PC-3 (cell line): Measurements from ENCODE around the gene NUPR1. TPM values are rescaled to one million over a fixed set of nuclear protein-coding genes. Genes with fewer than 3 reads are reported as not detected.

ENCODE experiments used
- ATAC-seq: fragments of 200-7000 bp; cut with Tn5 transposase; 2 replicates; pipeline ENCODE4 v1.9.1; 2020; ENCODE audit warnings: mild to moderate bottlenecking, moderate library complexity
- BruUV-seq: library from RNA; stranded (reverse); fragments of 400-500 nt; replicated peaks from 2 replicates; lab custom pipeline; 2021; lab: Mats Ljungman, UMichigan
- CTCF ChIA-PET: fragments of 300-600 bp; sonication (Branson Sonifier 250); formaldehyde crosslinking; loops from one replicate; lab custom pipeline; 2022; ENCODE audit warnings: antibody characterized with exemption; lab: Charles Lee
- POLR2A ChIA-PET: fragments of 300-600 bp; sonication (Branson Sonifier 250); formaldehyde crosslinking; loops from one replicate; lab custom pipeline; 2022; ENCODE audit warnings: antibody characterized with exemption; ENCODE audit not compliant: unreplicated experiment; lab: Charles Lee
- DNase-seq: peaks from one replicate; pipeline ENCODE4 v3.0.0-alpha.2; 2015
- H2AFZ ChIP-seq: fragments of 300-600 bp; sonication (generic); 2 replicates; pipeline ENCODE4 v1.6.0; 2016; ENCODE audit warnings: antibody characterized with exemption, low read length
- H3F3A ChIP-seq: fragments of 300-600 bp; sonication (generic); one replicate; pipeline ENCODE4 v1.6.0; 2017; ENCODE audit warnings: antibody characterized with exemption, low read length, control low read depth, mild to moderate bottlenecking; ENCODE audit not compliant: unreplicated experiment
- H3K27ac ChIP-seq: fragments of 300-600 bp; sonication (generic); 2 replicates; pipeline ENCODE4 v1.5.1; 2016; ENCODE audit warnings: mild to moderate bottlenecking, low read length
- H3K27me3 ChIP-seq: fragments of 300-600 bp; sonication (generic); 2 replicates; pipeline ENCODE4 v1.6.1; 2016; ENCODE audit warnings: low read length, mixed read lengths
- H3K36me3 ChIP-seq: fragments of 300-600 bp; sonication (generic); 2 replicates; pipeline ENCODE4 v1.6.1; 2016; ENCODE audit warnings: low read depth, mixed run types, low read length, mixed read lengths
- H3K4me1 ChIP-seq: fragments of 300-600 bp; sonication (generic); 2 replicates; pipeline ENCODE4 v1.5.1; 2016; ENCODE audit warnings: low read length; ENCODE audit not compliant: insufficient read depth
- H3K4me2 ChIP-seq: fragments of 300-600 bp; sonication (generic); 2 replicates; pipeline ENCODE4 v1.6.0; 2016; ENCODE audit warnings: low read length
- H3K4me3 ChIP-seq: fragments of 300-600 bp; sonication (generic); 2 replicates; pipeline ENCODE4 v1.5.1; 2016; ENCODE audit warnings: mild to moderate bottlenecking, low read length, mixed read lengths
- H3K79me2 ChIP-seq: fragments of 300-600 bp; sonication (generic); 2 replicates; pipeline ENCODE4 v1.6.1; 2017; ENCODE audit warnings: low read length, mixed read lengths
- H3K9ac ChIP-seq: fragments of 300-600 bp; sonication (generic); 2 replicates; pipeline ENCODE4 v1.6.0; 2016; ENCODE audit warnings: mild to moderate bottlenecking, low read length
- H3K9me2 ChIP-seq: fragments of 300-600 bp; sonication (generic); replicated peaks from 2 replicates; pipeline ENCODE4 v1.6.1; 2016; ENCODE audit warnings: mixed run types, low read length, mixed read lengths
- H3K9me3 ChIP-seq: fragments of 300-600 bp; sonication (generic); 2 replicates; pipeline ENCODE4 v1.6.1; 2016; ENCODE audit warnings: low read length, mixed read lengths
- H4K20me1 ChIP-seq: fragments of 300-600 bp; sonication (generic); 2 replicates; pipeline ENCODE4 v1.6.1; 2016; ENCODE audit warnings: low read length, mixed read lengths
- CTCF ChIP-seq: fragments of 300-600 bp; sonication (generic); conservative IDR thresholded peaks from 2 replicates; pipeline ENCODE4 v1.5.1; 2017; ENCODE audit warnings: antibody characterized with exemption, low read depth, mild to moderate bottlenecking, low read length
- EZH2 ChIP-seq: fragments of 300-600 bp; sonication (generic); IDR thresholded peaks from one replicate; pipeline ENCODE4 v1.6.1; 2017; ENCODE audit warnings: antibody characterized with exemption, mild to moderate bottlenecking, low read length; ENCODE audit not compliant: unreplicated experiment
- EZH2phosphoT487 ChIP-seq: fragments of 300-600 bp; sonication (generic); IDR thresholded peaks from 2 replicates; pipeline ENCODE4 v1.6.1; 2018; ENCODE audit warnings: mild to moderate bottlenecking, antibody characterized with exemption, low read length, borderline replicate concordance
- intact Hi-C: fragments of 100-400 bp; cut with micrococcal nuclease; formaldehyde crosslinking; loops from 2 replicates; pipeline ENCODE4 v1.9.0; 2023
- total RNA-seq: library from RNA; depleted of rRNA; stranded (reverse); fragments of >200 nt; gene quantifications from 2 replicates; pipeline ENCODE4 v1.2.3, GENCODE V29; 2014

The NUPR1 gene
- total RNA-seq, 1 experiment from 2014 or later: 16.5 TPM

GRCh38 chr16:28586466-28586865 is 47.7 kb upstream of the NUPR1 start:
- no peaks in the 10 kb centered on the region for H3F3A ChIP-seq
- no peak for DNase-seq
- no peaks in the 10 kb centered on the region for H4K20me1 ChIP-seq
- no peak for TF ChIP-seq EZH2phosphoT487
- no peak for TF ChIP-seq EZH2
- TF ChIP-seq CTCF: no peak
- H3K4me1 ChIP-seq: peaks cover 10% of the 10 kb centered on the region
- no peak overlapping the region for H3K27ac ChIP-seq
- no peak overlapping the region for H3K4me2 ChIP-seq
- no peak overlapping the region for H3K4me3 ChIP-seq
- no peaks in the 10 kb centered on the region for H3K36me3 ChIP-seq
- ChIA-PET POLR2A (no interaction called here), CTCF (no interaction called here)
- H3K9me3 ChIP-seq: no peaks in the 10 kb centered on the region
- no peaks in the 10 kb centered on the region for H3K27me3 ChIP-seq
- no TSS peak for BruUV-seq
- no peaks in the 10 kb centered on the region for H3K79me2 ChIP-seq
- no peak overlapping the region for H3K9ac ChIP-seq
- peak; percentile 49 for ATAC-seq
- H3K9me2 ChIP-seq: no peaks in the 10 kb centered on the region
- intact Hi-C loops: no loop called here
- H2AFZ ChIP-seq: no peak overlapping the region

- no peak overlapping the region for H3K27ac ChIP-seq
- CTCF ChIA-PET: no interaction called here
- H3F3A ChIP-seq: no peaks in the 10 kb centered on the region
- H3K9me2 ChIP-seq: no peaks in the 10 kb centered on the region
- no peak overlapping the region for H3K4me3 ChIP-seq
- no peak for TF ChIP-seq CTCF
- no peak for TF ChIP-seq EZH2phosphoT487
- no peak for TF ChIP-seq EZH2
- H2AFZ ChIP-seq: no peak overlapping the region
- H4K20me1 ChIP-seq: no peaks in the 10 kb centered on the region
- no peaks in the 10 kb centered on the region for H3K79me2 ChIP-seq
- no peaks in the 10 kb centered on the region for H3K9me3 ChIP-seq
- peaks cover 10% of the 10 kb centered on the region for H3K4me1 ChIP-seq
- no peak for DNase-seq
- no peak overlapping the region for H3K9ac ChIP-seq
- no peak overlapping the region for H3K4me2 ChIP-seq
- POLR2A ChIA-PET: no interaction called here
- no peak for ATAC-seq
- no peaks in the 10 kb centered on the region for H3K36me3 ChIP-seq
- intact Hi-C loops: no loop called here
- no TSS peak for BruUV-seq
- no peaks in the 10 kb centered on the region for H3K27me3 ChIP-seq
Measured at GRCh38 chr16:28585674-28586073, 46.9 kb upstream of the NUPR1 start.

GRCh38 chr16:28580726-28581315 is 42.0 kb upstream of the NUPR1 start:
- BruUV-seq: no TSS peak
- Histone ChIP-seq H3K27ac (no peak overlapping the region), H3K4me3 (no peak overlapping the region), H3K9me3 (no peaks in the 10 kb centered on the region), H3K79me2 (no peaks in the 10 kb centered on the region), H3K27me3 (no peaks in the 10 kb centered on the region), H3K9me2 (no peaks in the 10 kb centered on the region), H2AFZ (no peak overlapping the region), H3K36me3 (no peaks in the 10 kb centered on the region), H3K9ac (no peak overlapping the region), H4K20me1 (no peaks in the 10 kb centered on the region), H3F3A (no peaks in the 10 kb centered on the region), H3K4me2 (no peak overlapping the region), H3K4me1 (no peaks in the 10 kb centered on the region)
- DNase-seq: no peak
- no peak for ATAC-seq
- TF ChIP-seq EZH2: no peak
- TF ChIP-seq EZH2phosphoT487: no peak
- no peak for TF ChIP-seq CTCF
- ChIA-PET POLR2A (no interaction called here), CTCF (no interaction called here)
- intact Hi-C loops: no loop called here
